NCI-H82 treated with DMSO at 0.1 percent for 48 hours (cell line): ENCODE measurements around the gene OR52B2.

Source experiments
- DNase-seq: peaks from one replicate; lab custom pipeline; 2025; ENCODE audit not compliant: unreplicated experiment; lab: John Stamatoyannopoulos, UW

OR52B2 gene

GRCh38 chr11:6170226-6170625 lies at the start of gene OR52B2:
OR52B2 (minus strand) TSS chr11:6170326; CDS start chr11:6170326, 0 bp downstream.
- no peak for DNase-seq

- no peak for DNase-seq
Measured at GRCh38 chr11:6219359-6219758, 49.2 kb upstream of the OR52B2 start.

GRCh38 chr11:6217722-6218121 lies 47.6 kb upstream of the OR52B2 start:
- DNase-seq = no peak

GRCh38 chr11:6216501-6216900 lies 46.4 kb upstream of the OR52B2 start:
- no peak for DNase-seq

GRCh38 chr11:6214530-6214929 lies 44.4 kb upstream of the OR52B2 start:
- no peak for DNase-seq

GRCh38 chr11:6210274-6210955 lies 40.3 kb upstream of the OR52B2 start:
- DNase-seq = no peak

GRCh38 chr11:6209801-6210200 lies 39.7 kb upstream of the OR52B2 start:
- DNase-seq = no peak

- no peak for DNase-seq
Measured at GRCh38 chr11:6206456-6207180, 36.5 kb upstream of the OR52B2 start.

GRCh38 chr11:6205366-6205765 lies 35.2 kb upstream of the OR52B2 start, which contains the start of gene C11orf42:
C11orf42 (plus strand) TSS chr11:6205557; CDS start chr11:6205616, 59 bp downstream.
- DNase-seq = no peak

- DNase-seq = no peak
Measured at GRCh38 chr11:6204706-6205105, 34.6 kb upstream of the OR52B2 start.

GRCh38 chr11:6203327-6203726 lies 33.2 kb upstream of the OR52B2 start:
- DNase-seq = no peak

GRCh38 chr11:6202041-6202440 lies 31.9 kb upstream of the OR52B2 start:
- DNase-seq = no peak

GRCh38 chr11:6201481-6201880 lies 31.4 kb upstream of the OR52B2 start:
- DNase-seq = no peak

GRCh38 chr11:6200975-6201374 lies 30.8 kb upstream of the OR52B2 start:
- DNase-seq = no peak

GRCh38 chr11:6199174-6199810 lies 29.2 kb upstream of the OR52B2 start, which contains the start of gene OR52W1:
OR52W1 (plus strand) TSS chr11:6199224; CDS start chr11:6199224, 0 bp downstream.
- DNase-seq = no peak

- DNase-seq = no peak
Measured at GRCh38 chr11:6197466-6198200, 27.5 kb upstream of the OR52B2 start.

GRCh38 chr11:6196396-6196795 lies 26.3 kb upstream of the OR52B2 start:
- no peak for DNase-seq

- DNase-seq = no peak
Measured at GRCh38 chr11:6194065-6194581, 24.0 kb upstream of the OR52B2 start.

- no peak for DNase-seq
Measured at GRCh38 chr11:6191742-6192141, 21.6 kb upstream of the OR52B2 start.

GRCh38 chr11:6175440-6175839 lies 5.3 kb upstream of the OR52B2 start:
- DNase-seq = no peak
